HepG2 (cell line): ENCODE data around the gene SLC25A11.

Experiments
- HCFC1 ChIP-seq: fragments of 150-350 bp; IDR thresholded peaks from 2 replicates; pipeline ENCODE4 v1.6.1; 2014; ENCODE audit warnings: low read depth, low read length
- HMG20B ChIP-seq: conservative IDR thresholded peaks from 2 replicates; pipeline ENCODE4 v1.6.1; 2016; ENCODE audit warnings: missing genetic modification reagents, missing compliant biosample characterization
- TBP ChIP-seq: sonication (generic); formaldehyde crosslinking; IDR thresholded peaks from 2 replicates; pipeline ENCODE4 v1.5.0; 2020; ENCODE audit warnings: missing genetic modification reagents
- TSC22D2 ChIP-seq: sonication (generic); formaldehyde crosslinking; IDR thresholded peaks from 2 replicates; pipeline ENCODE4 v1.5.1; 2020; ENCODE audit warnings: missing genetic modification reagents, mild to moderate bottlenecking, borderline replicate concordance
- TF ChIP-seq, protein P1 (sequence below): sonication (generic); formaldehyde crosslinking; IDR thresholded peaks from 2 replicates; pipeline ENCODE4 v1.4.0; 2020; ENCODE audit warnings: missing genetic modification reagents, borderline replicate concordance

DNA sequence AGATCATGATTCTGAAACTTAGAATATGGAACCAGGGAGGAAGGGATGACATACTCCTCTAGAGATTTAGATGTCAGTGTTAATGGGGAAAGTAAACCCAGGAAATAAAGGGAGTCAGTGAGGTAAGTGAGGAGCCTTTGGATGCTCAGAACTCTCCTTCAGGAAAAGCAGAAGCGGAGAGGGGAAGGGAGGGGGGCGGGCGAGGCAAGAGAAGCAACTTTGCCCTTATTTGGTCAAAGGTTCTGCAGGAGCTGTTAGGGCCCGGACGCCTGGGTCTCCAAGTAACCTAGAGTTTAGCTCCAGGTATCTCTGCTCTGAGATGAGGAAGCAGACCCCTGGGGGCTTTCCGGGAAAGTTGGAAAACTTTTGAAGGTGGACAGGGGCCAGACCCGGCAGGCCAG lies 7.2 kb upstream of the SLC25A11 start:
- TF ChIP-seq HMG20B (CRISPR knock-in tag) = no peak
- TF ChIP-seq TBP (CRISPR knock-in tag) = no peak
- TF ChIP-seq HCFC1 = no peak
- TF ChIP-seq TSC22D2 (CRISPR knock-in tag) = no peak
- TF ChIP-seq, protein P1, sequence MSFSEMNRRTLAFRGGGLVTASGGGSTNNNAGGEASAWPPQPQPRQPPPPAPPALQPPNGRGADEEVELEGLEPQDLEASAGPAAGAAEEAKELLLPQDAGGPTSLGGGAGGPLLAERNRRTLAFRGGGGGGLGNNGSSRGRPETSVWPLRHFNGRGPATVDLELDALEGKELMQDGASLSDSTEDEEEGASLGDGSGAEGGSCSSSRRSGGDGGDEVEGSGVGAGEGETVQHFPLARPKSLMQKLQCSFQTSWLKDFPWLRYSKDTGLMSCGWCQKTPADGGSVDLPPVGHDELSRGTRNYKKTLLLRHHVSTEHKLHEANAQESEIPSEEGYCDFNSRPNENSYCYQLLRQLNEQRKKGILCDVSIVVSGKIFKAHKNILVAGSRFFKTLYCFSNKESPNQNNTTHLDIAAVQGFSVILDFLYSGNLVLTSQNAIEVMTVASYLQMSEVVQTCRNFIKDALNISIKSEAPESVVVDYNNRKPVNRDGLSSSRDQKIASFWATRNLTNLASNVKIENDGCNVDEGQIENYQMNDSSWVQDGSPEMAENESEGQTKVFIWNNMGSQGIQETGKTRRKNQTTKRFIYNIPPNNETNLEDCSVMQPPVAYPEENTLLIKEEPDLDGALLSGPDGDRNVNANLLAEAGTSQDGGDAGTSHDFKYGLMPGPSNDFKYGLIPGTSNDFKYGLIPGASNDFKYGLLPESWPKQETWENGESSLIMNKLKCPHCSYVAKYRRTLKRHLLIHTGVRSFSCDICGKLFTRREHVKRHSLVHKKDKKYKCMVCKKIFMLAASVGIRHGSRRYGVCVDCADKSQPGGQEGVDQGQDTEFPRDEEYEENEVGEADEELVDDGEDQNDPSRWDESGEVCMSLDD (CRISPR knock-in tag) = no peak
